Epithelial cell of proximal tubule (primary cell): ENCODE data around the gene MYPN. TPM values are rescaled to one million over a fixed set of nuclear protein-coding genes. Genes with fewer than 3 reads are reported as not detected.
"Not testable (repeated sequence)": the region's sequence is repeated elsewhere in the genome, so short reads cannot be mapped to it uniquely, and the experiment has no call there.

Source experiments
- DNase-seq: peaks from one replicate; pipeline ENCODE4 v3.0.0-alpha.2; 2011; ENCODE audit warnings: low read depth
- H3K4me3 ChIP-seq: 2 replicates; pipeline ENCODE4 v1.5.1; 2011; ENCODE audit warnings: low read depth, mild to moderate bottlenecking, low read length
- CTCF ChIP-seq: conservative IDR thresholded peaks from 2 replicates; pipeline ENCODE4 v1.5.1; 2012; ENCODE audit warnings: low read depth, mild to moderate bottlenecking, low read length
- total RNA-seq: library from RNA; depleted of rRNA; stranded (reverse); fragments of >200 nt; gene quantifications from 2 replicates; pipeline ENCODE4 v1.2.3, GENCODE V29; 2015

Gene MYPN
- total RNA-seq, 1 donor from 2014 or later, result 0.98 TPM

DNA sequence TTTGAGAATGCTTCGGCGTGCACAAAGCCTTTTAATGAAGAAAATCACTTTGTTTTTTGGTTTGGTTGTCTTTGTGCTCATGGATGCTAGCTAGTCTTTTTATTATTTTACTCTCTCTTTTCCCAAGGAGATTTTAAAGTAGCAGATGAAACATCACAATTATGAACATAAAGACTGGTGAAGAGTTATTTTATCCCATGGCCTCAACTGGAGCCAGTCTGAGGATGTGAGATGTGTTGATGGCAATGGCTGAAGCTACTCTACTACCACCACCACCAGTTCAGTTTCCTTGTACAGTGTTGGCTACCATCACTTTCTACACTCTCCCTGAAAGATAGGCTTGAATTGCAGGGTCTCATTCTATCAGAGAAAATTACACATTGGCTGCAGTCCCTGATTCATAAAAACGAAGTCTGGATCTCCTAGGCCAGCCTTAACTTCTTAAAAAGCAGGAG lies 33.7 kb upstream of the MYPN start:
- TF ChIP-seq CTCF, result no peak
- peak overlapping the region; percentile 48 for H3K4me3 ChIP-seq
- DNase-seq, result no peak

DNA sequence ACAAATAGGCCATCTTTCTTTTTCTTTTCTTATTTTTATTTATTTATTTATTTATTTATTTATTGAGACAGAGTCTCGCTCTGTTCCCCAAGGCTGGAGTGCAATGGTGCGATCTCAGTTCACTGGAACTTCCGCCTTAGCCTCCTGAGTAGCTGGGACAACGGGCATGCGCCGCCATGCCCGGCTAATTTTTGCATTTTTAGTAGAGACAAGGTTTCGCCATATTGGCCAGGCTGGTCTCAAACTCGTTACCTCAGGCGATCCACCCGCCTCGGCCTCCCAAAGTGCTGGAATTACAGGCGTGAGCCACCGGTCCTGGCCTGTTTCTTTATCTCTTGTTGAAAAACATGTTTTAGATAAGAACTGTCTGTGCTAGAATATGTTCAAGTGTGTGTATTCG lies 33.2 kb upstream of the MYPN start:
- not testable (repeated sequence) for H3K4me3 ChIP-seq, DNase-seq

- no peak for TF ChIP-seq CTCF
- DNase-seq, result no peak
- no peak overlapping the region for H3K4me3 ChIP-seq
Observed at GRCh38 chr10:68077026-68077425, 32.3 kb upstream of the MYPN start.

- H3K4me3 ChIP-seq, result no peak overlapping the region
- no peak for TF ChIP-seq CTCF
- DNase-seq, result no peak
Observed at GRCh38 chr10:68079434-68079833, 29.9 kb upstream of the MYPN start.

DNA sequence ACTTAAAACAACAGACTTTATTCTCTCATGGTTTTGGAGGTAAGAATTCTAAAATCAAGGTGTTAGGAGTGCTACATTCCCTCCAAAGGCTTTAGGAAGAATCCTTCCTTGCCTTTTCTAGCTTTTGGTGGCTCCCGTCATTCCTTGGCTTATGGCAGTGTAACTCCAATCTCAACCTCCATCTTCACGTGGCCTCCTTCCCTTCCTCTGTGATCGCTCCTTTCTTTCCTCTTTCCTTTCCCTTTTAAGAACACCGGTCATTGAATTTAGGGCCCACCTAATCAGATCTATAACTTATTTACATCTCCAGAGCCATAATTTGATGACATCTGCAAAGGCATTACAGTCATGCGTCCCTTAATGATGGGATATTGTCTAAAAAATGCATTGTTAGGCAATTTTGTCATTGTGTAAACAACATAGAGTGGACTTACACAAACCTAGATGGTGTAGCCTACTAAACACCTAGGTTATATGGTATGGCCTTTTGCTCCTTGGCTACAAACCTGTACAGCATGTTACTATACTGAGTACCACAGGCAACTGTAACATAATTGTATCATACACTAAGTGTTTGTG lies 28.3 kb upstream of the MYPN start:
- DNase-seq, result no peak
- no peak for TF ChIP-seq CTCF
- H3K4me3 ChIP-seq, result no peak overlapping the region

- TF ChIP-seq CTCF, result no peak
- no peak for DNase-seq
- H3K4me3 ChIP-seq, result no peak overlapping the region
Observed at GRCh38 chr10:68081916-68082315, 27.4 kb upstream of the MYPN start.

DNA sequence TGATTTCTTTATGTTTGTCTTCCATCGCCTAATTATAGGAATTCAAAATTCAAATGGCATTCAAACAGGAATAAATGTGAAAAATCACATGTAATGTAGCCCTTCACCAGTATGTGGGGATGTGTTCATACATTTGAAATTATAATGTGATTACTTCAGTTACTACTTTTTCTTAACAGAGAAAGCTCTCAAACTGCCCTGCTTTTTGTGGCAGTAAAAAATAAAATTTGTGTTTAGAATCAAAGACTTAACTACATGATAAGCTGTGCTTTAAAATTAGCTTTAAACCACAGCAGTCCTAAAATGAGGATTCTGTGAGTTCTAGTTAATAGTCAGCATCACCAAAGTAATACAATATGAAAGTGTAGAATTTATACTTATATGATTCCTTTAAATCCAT lies 26.4 kb upstream of the MYPN start:
- no peak overlapping the region for H3K4me3 ChIP-seq
- DNase-seq, result no peak
- peak; percentile 57 for TF ChIP-seq CTCF
